Retinal pigment epithelial cell (primary cell): Measurements from ENCODE around the gene PARM1.

Experiments
- DNase-seq: peaks from one replicate; pipeline ENCODE4 v3.0.0-alpha.2; 2010; ENCODE audit warnings: low read depth
- H3K4me3 ChIP-seq: 2 replicates; pipeline ENCODE4 v1.5.1; 2011; ENCODE audit warnings: mild to moderate bottlenecking, low read length, control low read depth, moderate library complexity
- TF ChIP-seq, protein P1 (sequence below): conservative IDR thresholded peaks from 2 replicates; pipeline ENCODE4 v1.5.1; 2011; ENCODE audit warnings: low read depth, low read length, control low read depth, inconsistent platforms

PARM1 gene

DNA sequence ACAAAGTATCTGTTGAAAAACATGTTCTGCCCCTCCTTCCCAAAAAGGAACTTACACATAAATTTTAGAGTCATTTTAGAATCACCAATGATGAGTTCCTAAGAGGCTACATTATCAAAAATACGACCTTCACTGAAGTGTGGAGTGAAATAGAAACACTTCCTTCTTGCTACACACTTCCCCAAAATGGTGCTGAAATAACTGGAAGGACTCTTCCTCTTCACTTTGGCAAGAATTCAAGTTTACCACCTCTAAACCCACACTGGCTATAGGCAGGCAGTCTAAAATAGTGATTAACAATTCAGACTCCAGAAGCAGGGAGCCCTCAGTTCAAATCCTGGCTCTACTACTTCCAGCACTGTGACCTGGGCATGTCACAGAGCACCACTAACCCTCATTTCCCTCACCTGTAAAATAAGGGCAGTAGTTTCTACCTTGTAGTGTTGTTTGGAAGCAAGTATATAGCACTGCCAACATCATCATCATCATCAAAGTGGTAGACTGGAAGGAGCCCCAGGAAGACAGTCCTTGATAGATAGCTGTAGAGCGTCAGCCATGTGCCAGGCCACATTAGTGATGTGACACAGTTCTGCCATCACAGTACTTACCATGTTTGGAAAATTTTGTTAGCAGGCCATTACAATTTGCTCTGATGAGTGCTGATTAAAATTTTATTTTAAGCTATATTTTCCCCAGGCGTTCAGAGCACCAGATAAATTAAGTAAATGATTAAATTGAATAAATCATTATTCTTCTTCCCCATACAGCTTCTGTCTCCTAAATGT lies 103.3 kb downstream of the PARM1 start:
- no peak for DNase-seq
- no peak overlapping the region for H3K4me3 ChIP-seq
- TF ChIP-seq, protein P1, sequence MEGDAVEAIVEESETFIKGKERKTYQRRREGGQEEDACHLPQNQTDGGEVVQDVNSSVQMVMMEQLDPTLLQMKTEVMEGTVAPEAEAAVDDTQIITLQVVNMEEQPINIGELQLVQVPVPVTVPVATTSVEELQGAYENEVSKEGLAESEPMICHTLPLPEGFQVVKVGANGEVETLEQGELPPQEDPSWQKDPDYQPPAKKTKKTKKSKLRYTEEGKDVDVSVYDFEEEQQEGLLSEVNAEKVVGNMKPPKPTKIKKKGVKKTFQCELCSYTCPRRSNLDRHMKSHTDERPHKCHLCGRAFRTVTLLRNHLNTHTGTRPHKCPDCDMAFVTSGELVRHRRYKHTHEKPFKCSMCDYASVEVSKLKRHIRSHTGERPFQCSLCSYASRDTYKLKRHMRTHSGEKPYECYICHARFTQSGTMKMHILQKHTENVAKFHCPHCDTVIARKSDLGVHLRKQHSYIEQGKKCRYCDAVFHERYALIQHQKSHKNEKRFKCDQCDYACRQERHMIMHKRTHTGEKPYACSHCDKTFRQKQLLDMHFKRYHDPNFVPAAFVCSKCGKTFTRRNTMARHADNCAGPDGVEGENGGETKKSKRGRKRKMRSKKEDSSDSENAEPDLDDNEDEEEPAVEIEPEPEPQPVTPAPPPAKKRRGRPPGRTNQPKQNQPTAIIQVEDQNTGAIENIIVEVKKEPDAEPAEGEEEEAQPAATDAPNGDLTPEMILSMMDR, result no peak

DNA sequence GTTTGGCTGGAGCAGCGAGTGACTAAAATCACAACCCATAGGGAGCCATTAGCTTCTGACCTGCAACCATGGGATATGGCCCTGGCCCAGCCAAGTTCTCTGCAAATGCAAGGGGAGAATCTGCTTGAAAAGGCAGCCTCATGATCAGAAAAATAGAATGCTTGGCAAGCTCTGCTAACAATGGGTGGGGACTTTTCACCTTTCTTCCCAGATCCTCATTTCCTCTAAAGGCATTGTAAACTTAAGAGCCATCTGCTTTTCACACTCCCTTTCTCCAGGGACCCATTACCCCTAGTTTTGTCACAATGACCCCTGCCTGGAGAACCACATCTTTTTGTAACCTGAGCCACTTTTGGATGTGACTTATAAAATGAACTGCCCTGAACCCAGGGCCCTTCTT lies 104.3 kb downstream of the PARM1 start:
- TF ChIP-seq, protein P1, result no peak
- DNase-seq, result no peak
- no peak overlapping the region for H3K4me3 ChIP-seq

DNA sequence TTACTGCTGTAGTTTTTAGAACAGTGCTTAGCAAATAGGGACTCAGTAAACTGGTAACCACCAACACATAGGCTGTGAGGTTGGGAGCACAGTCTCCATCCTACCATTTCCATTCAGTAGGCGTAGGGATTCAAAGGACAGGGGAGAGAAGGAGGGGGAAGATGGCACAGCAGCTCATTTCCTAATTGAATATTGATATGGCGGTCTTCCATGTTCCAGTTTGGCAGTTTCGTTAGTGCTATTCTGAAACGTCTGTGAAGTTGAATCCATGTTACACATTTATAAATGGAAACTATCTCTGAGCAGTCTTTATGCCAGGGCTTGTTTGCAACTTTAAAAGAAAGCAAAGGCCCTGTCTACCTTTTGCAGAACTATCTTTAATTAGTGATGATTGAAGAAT lies 105.5 kb downstream of the PARM1 start:
- TF ChIP-seq, protein P1, result no peak
- DNase-seq, result no peak
- H3K4me3 ChIP-seq, result no peak overlapping the region

DNA sequence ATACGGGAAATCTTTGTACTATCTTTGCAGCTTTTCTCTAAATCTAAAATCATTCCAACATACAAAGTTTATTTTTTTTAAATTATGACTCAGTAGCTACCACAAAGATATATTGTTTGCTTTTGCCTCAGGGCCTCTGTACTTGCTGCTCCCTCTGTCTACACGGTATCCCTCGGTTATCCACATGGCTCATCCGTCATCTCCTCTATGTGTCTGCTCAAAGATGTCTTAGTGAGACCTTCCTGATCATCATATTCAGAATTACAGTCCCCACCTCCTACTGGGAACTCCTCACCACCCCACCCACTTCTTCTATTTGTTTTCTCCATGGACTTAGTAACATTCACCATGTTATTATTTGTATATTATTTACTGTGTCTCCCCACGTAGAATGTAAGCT lies 107.8 kb downstream of the PARM1 start:
- DNase-seq, result no peak
- TF ChIP-seq, protein P1, result no peak
- H3K4me3 ChIP-seq, result no peak overlapping the region

DNA sequence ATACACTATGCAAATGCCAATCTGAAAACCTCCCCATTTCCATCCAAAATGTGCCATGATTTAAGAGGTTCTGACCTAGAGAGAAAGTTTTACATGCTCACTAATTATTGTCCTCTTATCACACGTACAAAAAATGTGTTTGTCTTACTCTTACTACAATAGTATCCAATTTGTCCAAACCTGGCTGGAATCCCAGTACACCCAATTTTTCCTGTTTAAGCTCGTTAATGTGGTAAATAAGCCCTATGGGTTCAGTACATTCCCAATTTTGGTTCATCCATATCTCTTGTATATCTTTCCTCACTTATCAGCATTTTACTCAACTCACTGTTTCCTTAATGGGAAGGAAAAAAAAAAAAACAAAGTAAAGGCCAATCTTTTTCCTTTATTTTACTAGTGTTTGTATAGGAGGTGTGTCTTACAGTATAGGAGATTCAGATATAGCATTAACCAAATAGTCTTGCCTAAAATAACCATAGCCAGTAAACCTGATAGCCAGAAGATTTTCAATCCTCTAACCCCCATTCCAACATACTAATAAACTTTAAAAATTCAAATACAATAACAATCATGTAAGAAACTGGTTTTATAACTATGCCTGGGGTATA lies 109.8 kb downstream of the PARM1 start:
- no peak overlapping the region for H3K4me3 ChIP-seq
- TF ChIP-seq, protein P1, result no peak
- DNase-seq, result no peak

DNA sequence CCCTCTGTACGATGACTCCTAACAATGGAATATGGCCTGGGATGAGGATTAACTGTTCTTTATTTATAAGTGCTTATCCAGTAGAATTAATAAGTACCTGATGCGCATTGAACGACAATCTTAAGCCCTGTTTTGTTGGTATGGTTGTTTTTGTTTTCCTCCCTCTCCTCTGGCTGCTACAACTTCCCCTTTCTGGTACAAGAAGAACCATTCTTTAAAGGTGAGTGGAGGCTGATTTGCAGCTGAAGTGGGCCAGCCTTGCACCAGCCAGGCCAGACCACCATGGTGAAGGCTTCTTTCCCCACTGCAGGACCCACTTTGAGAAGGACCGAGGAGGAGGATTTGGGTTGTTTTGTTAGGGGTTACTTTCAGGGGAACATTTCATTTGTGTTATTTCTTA lies 113.3 kb downstream of the PARM1 start:
- H3K4me3 ChIP-seq, result no peak overlapping the region
- DNase-seq, result no peak
- TF ChIP-seq, protein P1, result no peak

DNA sequence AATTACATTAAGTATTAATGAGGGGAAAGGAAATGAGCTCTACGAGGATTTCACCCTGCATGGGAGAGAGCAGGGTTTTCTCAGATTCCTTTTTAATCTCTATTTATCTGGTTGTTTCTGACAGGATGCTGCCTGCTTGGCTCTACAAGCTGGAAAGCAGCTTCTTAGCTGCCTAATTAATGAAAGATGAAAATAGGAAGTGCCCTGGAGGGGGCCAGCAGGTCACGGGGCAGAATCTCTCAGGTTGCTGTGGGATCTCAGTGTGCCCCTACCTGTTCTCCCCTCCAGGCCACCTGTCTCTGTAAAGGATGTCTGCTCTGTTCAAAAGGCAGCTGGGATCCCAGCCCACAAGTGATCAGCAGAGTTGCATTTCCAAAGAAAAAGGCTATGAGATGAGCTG lies 113.7 kb downstream of the PARM1 start:
- H3K4me3 ChIP-seq, result no peak overlapping the region
- DNase-seq, result no peak
- TF ChIP-seq, protein P1, result no peak
